ENCODE results near the gene CYP1A2.

The CYP1A2 gene

GRCh38 chr15:74780523-74781430, 32.1 kb downstream of the CYP1A2 start:
- Histone ChIP-seq H3K9me3 (ENCODE audit: insufficient read depth, low read depth, low read length) (no peaks in the 10 kb centered on the region), H3K18ac (ENCODE audit: low read length) (no peak overlapping the region), H2AFZ (ENCODE audit: insufficient read depth, low read length, poor library complexity) (peak overlapping the region; percentile 70), H3K4me1 (ENCODE audit: control insufficient read depth in 1 of 2, insufficient read depth in 2 of 2, low read length in 2 of 2) (peaks cover 26 to 33% of the 10 kb centered on the region in 2 experiments), H2AK5ac (ENCODE audit: low read length) (no peak overlapping the region), H3K4me3 (ENCODE audit: low read depth, low read length) (no peak overlapping the region), H3K23ac (ENCODE audit: low read length) (no peak overlapping the region), H3K9ac (ENCODE audit: low read length) (no peak overlapping the region), H4K8ac (ENCODE audit: low read depth, low read length) (no peak overlapping the region), H3K4ac (ENCODE audit: low read depth, low read length) (no peak overlapping the region), H3K79me2 (ENCODE audit: control insufficient read depth, insufficient read depth, low read length, poor library complexity) (peaks cover 10% of the 10 kb centered on the region), H4K91ac (ENCODE audit: low read depth, low read length) (no peak overlapping the region), H4K12ac (ENCODE audit: low read depth, low read length) (no peak overlapping the region), H3K27ac (ENCODE audit: low read depth, low read length) (no peak overlapping the region), H2BK12ac (ENCODE audit: low read length) (no peak overlapping the region), H3K36me3 (ENCODE audit: control insufficient read depth in 1 of 2, insufficient read depth in 2 of 2, low read length in 2 of 2) (peaks cover 0 to 5% of the 10 kb centered on the region in 2 experiments), H3K27me3 (ENCODE audit: insufficient read depth, low read length) (no peaks in the 10 kb centered on the region), H3K79me1 (ENCODE audit: low read length) (peaks cover 7% of the 10 kb centered on the region), H3K4me2 (ENCODE audit: low read length) (peak overlapping the region; percentile 72), H3K14ac (ENCODE audit: low read length) (no peak overlapping the region), H2BK5ac (ENCODE audit: low read depth, low read length, poor library complexity) (no peak overlapping the region), H2BK120ac (ENCODE audit: insufficient read depth, low read length, poor library complexity) (no peak overlapping the region)
- WGBS (ENCODE audit: extremely low coverage, insufficient coverage, insufficient read length), result no CpG with 5 or more reads among the region's 16 CpGs
- DNase-seq, result peak in 1 of 2 donors; percentile 22

GRCh38 chr15:74781431-74782258, 33.0 kb downstream of the CYP1A2 start, which contains the start of gene CSK:
Gene CSK (plus strand): TSS chr15:74782080. CDS start chr15:74798298, 16,218 bp downstream.
- peak within 1 kb of the TSS; percentile 79 for H4K8ac ChIP-seq (ENCODE audit: low read depth, low read length)
- peak within 1 kb of the TSS; percentile 19 for H2BK12ac ChIP-seq (ENCODE audit: low read length)
- peak within 1 kb of the TSS; percentile 50 for H3K27ac ChIP-seq (ENCODE audit: low read depth, low read length)
- H3K79me2 ChIP-seq (ENCODE audit: control insufficient read depth, insufficient read depth, low read length, poor library complexity), result peaks cover 10% of the 10 kb centered on the region
- peak within 1 kb of the TSS; percentile 71 for H3K18ac ChIP-seq (ENCODE audit: low read length)
- H3K4me3 ChIP-seq (ENCODE audit: low read depth, low read length), result peak within 1 kb of the TSS; percentile 80
- H3K36me3 ChIP-seq (ENCODE audit: control insufficient read depth in 1 of 2, insufficient read depth in 2 of 2, low read length in 2 of 2), result peaks cover 0 to 7% of the 10 kb centered on the region in 2 experiments
- peak within 1 kb of the TSS; percentile 63 for H3K4ac ChIP-seq (ENCODE audit: low read depth, low read length)
- peak within 1 kb of the TSS; percentile 77 for H3K14ac ChIP-seq (ENCODE audit: low read length)
- H2BK120ac ChIP-seq (ENCODE audit: insufficient read depth, low read length, poor library complexity), result peak within 1 kb of the TSS; percentile 73
- H3K9me3 ChIP-seq (ENCODE audit: insufficient read depth, low read depth, low read length), result no peaks in the 10 kb centered on the region
- H3K4me2 ChIP-seq (ENCODE audit: low read length), result peak within 1 kb of the TSS; percentile 91
- DNase-seq, result peak; percentile 67 to 87
- H2BK5ac ChIP-seq (ENCODE audit: low read depth, low read length, poor library complexity), result peak within 1 kb of the TSS; percentile 52
- peak within 1 kb of the TSS; percentile 39 for H4K12ac ChIP-seq (ENCODE audit: low read depth, low read length)
- peak within 1 kb of the TSS; percentile 39 for H2AK5ac ChIP-seq (ENCODE audit: low read length)
- H3K27me3 ChIP-seq (ENCODE audit: insufficient read depth, low read length), result no peaks in the 10 kb centered on the region
- peak within 1 kb of the TSS; percentile 88 for H2AFZ ChIP-seq (ENCODE audit: insufficient read depth, low read length, poor library complexity)
- H3K4me1 ChIP-seq (ENCODE audit: control insufficient read depth in 1 of 2, insufficient read depth in 2 of 2, low read length in 2 of 2), result peaks cover 26 to 33% of the 10 kb centered on the region in 2 experiments
- H3K79me1 ChIP-seq (ENCODE audit: low read length), result peaks cover 7% of the 10 kb centered on the region
- H3K9ac ChIP-seq (ENCODE audit: low read length), result peak within 1 kb of the TSS; percentile 96
- no peak within 1 kb of the TSS for H3K23ac ChIP-seq (ENCODE audit: low read length)
- WGBS (ENCODE audit: extremely low coverage, insufficient coverage, insufficient read length), result no CpG with 5 or more reads among the region's 74 CpGs
- peak within 1 kb of the TSS; percentile 94 for H4K91ac ChIP-seq (ENCODE audit: low read depth, low read length)

- Histone ChIP-seq H3K9ac (ENCODE audit: low read length) (peak overlapping the region; percentile 96), H2BK12ac (ENCODE audit: low read length) (no peak overlapping the region), H3K27ac (ENCODE audit: low read depth, low read length) (peak overlapping the region; percentile 50), H2AFZ (ENCODE audit: insufficient read depth, low read length, poor library complexity) (peak overlapping the region; percentile 88), H3K18ac (ENCODE audit: low read length) (peak overlapping the region; percentile 71), H2BK120ac (ENCODE audit: insufficient read depth, low read length, poor library complexity) (peak overlapping the region; percentile 73), H4K12ac (ENCODE audit: low read depth, low read length) (peak overlapping the region; percentile 39), H3K4me3 (ENCODE audit: low read depth, low read length) (peak overlapping the region; percentile 80), H3K79me2 (ENCODE audit: control insufficient read depth, insufficient read depth, low read length, poor library complexity) (peaks cover 10% of the 10 kb centered on the region), H3K36me3 (ENCODE audit: control insufficient read depth in 1 of 2, insufficient read depth in 2 of 2, low read length in 2 of 2) (peaks cover 0 to 8% of the 10 kb centered on the region in 2 experiments), H3K4me2 (ENCODE audit: low read length) (peak overlapping the region; percentile 91), H3K27me3 (ENCODE audit: insufficient read depth, low read length) (no peaks in the 10 kb centered on the region), H3K4me1 (ENCODE audit: control insufficient read depth in 1 of 2, insufficient read depth in 2 of 2, low read length in 2 of 2) (peaks cover 23 to 26% of the 10 kb centered on the region in 2 experiments), H3K14ac (ENCODE audit: low read length) (peak overlapping the region; percentile 77), H3K4ac (ENCODE audit: low read depth, low read length) (peak overlapping the region; percentile 63), H4K8ac (ENCODE audit: low read depth, low read length) (peak overlapping the region; percentile 79), H3K9me3 (ENCODE audit: insufficient read depth, low read depth, low read length) (no peaks in the 10 kb centered on the region), H3K23ac (ENCODE audit: low read length) (no peak overlapping the region), H2BK5ac (ENCODE audit: low read depth, low read length, poor library complexity) (peak overlapping the region; percentile 52), H2AK5ac (ENCODE audit: low read length) (peak overlapping the region; percentile 39), H3K79me1 (ENCODE audit: low read length) (peaks cover 7% of the 10 kb centered on the region), H4K91ac (ENCODE audit: low read depth, low read length) (peak overlapping the region; percentile 94)
- no CpG with 5 or more reads among the region's 72 CpGs for WGBS (ENCODE audit: extremely low coverage, insufficient coverage, insufficient read length)
- DNase-seq, result peak in 1 of 2 donors; percentile 35
Observed at GRCh38 chr15:74782259-74783071, 33.8 kb downstream of the CYP1A2 start.

Data from trophoblast cell (in vitro differentiated cells and primary cell).